CD4-positive, alpha-beta T cell treated with Interferon gamma for 1 hour (primary cell): Measurements from ENCODE around the gene CLEC12A.
A peak's percentile ranks its signal among the peaks of the same experiment; 100 is the strongest.
"Not testable (repeated sequence)": the region's sequence is repeated elsewhere in the genome, so short reads cannot be mapped to it uniquely, and the experiment has no call there.

ENCODE experiments used
- DNase-seq: peaks from one replicate; pipeline ENCODE4 v3.0.0-alpha.2; 2020

Gene CLEC12A

GRCh38 chr12:9973949-9974348 lies 2.7 kb downstream of the CLEC12A start:
- no peak for DNase-seq

GRCh38 chr12:9974731-9975130 lies 3.5 kb downstream of the CLEC12A start:
- DNase-seq, result not testable (repeated sequence)

- no peak for DNase-seq
Measured at GRCh38 chr12:9975614-9976013, 4.4 kb downstream of the CLEC12A start.

GRCh38 chr12:9976626-9977025 lies 5.4 kb downstream of the CLEC12A start:
- DNase-seq, result not testable (repeated sequence)

- DNase-seq, result no peak
Measured at GRCh38 chr12:9977916-9978315, 6.7 kb downstream of the CLEC12A start.

GRCh38 chr12:9980126-9980525 lies 8.9 kb downstream of the CLEC12A start:
- no peak for DNase-seq

- no peak for DNase-seq
Measured at GRCh38 chr12:9991876-9992275, 20.7 kb downstream of the CLEC12A start.

GRCh38 chr12:9992296-9992695 lies 21.1 kb downstream of the CLEC12A start:
- no peak for DNase-seq

GRCh38 chr12:9999016-9999415 lies 27.8 kb downstream of the CLEC12A start, which contains the start of gene CLEC1B:
TSS of gene CLEC1B (minus strand) at chr12:9999121. CDS start at chr12:9999100, 21 bp downstream.
- DNase-seq, result no peak

- DNase-seq, result no peak
Measured at GRCh38 chr12:10001171-10001776, 30.1 kb downstream of the CLEC12A start.

- DNase-seq, result no peak
Measured at GRCh38 chr12:10012630-10013330, 41.6 kb downstream of the CLEC12A start.

- DNase-seq, result no peak
Measured at GRCh38 chr12:10015450-10015849, 44.2 kb downstream of the CLEC12A start.

GRCh38 chr12:10016881-10017280 lies 45.7 kb downstream of the CLEC12A start:
- DNase-seq, result no peak

- no peak for DNase-seq
Measured at GRCh38 chr12:10018386-10018785, 47.2 kb downstream of the CLEC12A start.

- no peak for DNase-seq
Measured at GRCh38 chr12:10021342-10021741, 50.1 kb downstream of the CLEC12A start.

GRCh38 chr12:10025236-10025635 lies 54.0 kb downstream of the CLEC12A start:
- DNase-seq, result no peak

GRCh38 chr12:10026666-10027065 lies 55.5 kb downstream of the CLEC12A start:
- not testable (repeated sequence) for DNase-seq

- DNase-seq, result no peak
Measured at GRCh38 chr12:10027311-10027710, 56.1 kb downstream of the CLEC12A start.

GRCh38 chr12:10027721-10028120 lies 56.5 kb downstream of the CLEC12A start:
- peak; percentile 53 for DNase-seq

- DNase-seq, result no peak
Measured at GRCh38 chr12:10030446-10030845, 59.2 kb downstream of the CLEC12A start, which contains the start of gene CLEC9A. TSS of gene CLEC9A (plus strand) at chr12:10030682. CDS start at chr12:10052688, 22,006 bp downstream.

GRCh38 chr12:10031321-10031720 lies 60.1 kb downstream of the CLEC12A start:
- DNase-seq, result no peak

- DNase-seq, result no peak
Measured at GRCh38 chr12:10031771-10032175, 60.6 kb downstream of the CLEC12A start.

GRCh38 chr12:10033783-10034545 lies 62.8 kb downstream of the CLEC12A start:
- no peak for DNase-seq
